Measurements from ENCODE around the gene ZMYM4. TPM values are rescaled to one million over a fixed set of nuclear protein-coding genes. Genes with fewer than 3 reads are reported as not detected.

Gene ZMYM4
- total RNA-seq, 1 experiment from 2014 or later = 60.3 TPM

GRCh38 chr1:35369922-35370671, 101.6 kb downstream of the ZMYM4 start:
- CTCF ChIA-PET = interaction anchor here (0.8 to 1.1 kb wide), 3 partner anchors 9 to 174 kb away, joined by 3 to 4 read pairs (median 3); no protein-coding TSS in a partner anchor
- H3K9me3 Mint-ChIP-seq = no peaks in the 10 kb centered on the region
- H3K27me3 Mint-ChIP-seq (ENCODE audit: low read depth) = no peaks in the 10 kb centered on the region
- TF ChIP-seq ZNF425 (CRISPR knock-in tag; conservative IDR thresholded peaks at IDR 0.05) = no peak
- TF ChIP-seq OVOL2 (CRISPR knock-in tag; IDR thresholded peaks at IDR 0.05; ENCODE audit: borderline replicate concordance) = no peak
- peak overlapping the region; percentile 53; the same call in 1 of the 2 replicates for H3K27ac Mint-ChIP-seq
- H3K4me1 Mint-ChIP-seq = peaks cover 5% of the 10 kb centered on the region; the same call in 1 of the 2 replicates
- ATAC-seq (peak; percentile 32; the same call in 1 of the 2 replicates), DNase-seq (ENCODE audit: low spot score) (no peak)
- POLR2A ChIA-PET = interaction anchor here (0.6 kb wide), 4 partner anchors 10 to 1379 kb away, joined by 4 to 5 read pairs (median 4); no protein-coding TSS in a partner anchor
- no peak overlapping the region for H3K4me3 Mint-ChIP-seq
- peaks cover 14% of the 10 kb centered on the region for H3K36me3 Mint-ChIP-seq

GRCh38 chr1:35371506-35371905, 103.0 kb downstream of the ZMYM4 start:
- POLR2A ChIA-PET = no interaction called here
- Mint-ChIP-seq H3K27me3 (ENCODE audit: low read depth) (no peaks in the 10 kb centered on the region), H3K9me3 (no peaks in the 10 kb centered on the region), H3K36me3 (peaks cover 12% of the 10 kb centered on the region), H3K4me3 (no peak overlapping the region), H3K4me1 (peaks cover 5% of the 10 kb centered on the region; the same call in 1 of the 2 replicates), H3K27ac (no peak overlapping the region)
- no peak for TF ChIP-seq ZNF416 (CRISPR knock-in tag; IDR thresholded peaks at IDR 0.05)
- no peak for TF ChIP-seq IRF2 (CRISPR knock-in tag; IDR thresholded peaks at IDR 0.05; ENCODE audit: borderline replicate concordance, low read depth)
- TF ChIP-seq ZNF121 (CRISPR knock-in tag; IDR thresholded peaks at IDR 0.05) = no peak
- no peak for TF ChIP-seq FOXP1 (CRISPR knock-in tag; IDR thresholded peaks at IDR 0.05; ENCODE audit: borderline replicate concordance)
- DNase-seq (ENCODE audit: low spot score) (no peak), ATAC-seq (no peak)
- CTCF ChIA-PET = no interaction called here

GRCh38 chr1:35377555-35377954, 109.0 kb downstream of the ZMYM4 start:
- Mint-ChIP-seq H3K36me3 (peaks cover 2% of the 10 kb centered on the region; the same call in 1 of the 2 replicates), H3K9me3 (no peaks in the 10 kb centered on the region), H3K27me3 (ENCODE audit: low read depth) (no peaks in the 10 kb centered on the region), H3K4me3 (no peak overlapping the region), H3K27ac (no peak overlapping the region), H3K4me1 (peaks cover 6% of the 10 kb centered on the region)
- ChIA-PET CTCF (no interaction called here), POLR2A (no interaction called here)
- ATAC-seq = no peak
- TF ChIP-seq JUN (CRISPR knock-in tag; IDR thresholded peaks at IDR 0.05) (no peak), ZNF416 (CRISPR knock-in tag; IDR thresholded peaks at IDR 0.05) (no peak)
- no peak for DNase-seq (ENCODE audit: low spot score)

- POLR2A ChIA-PET = no interaction called here
- DNase-seq (ENCODE audit: low spot score) = no peak
- TF ChIP-seq OVOL2 (CRISPR knock-in tag; IDR thresholded peaks at IDR 0.05; ENCODE audit: borderline replicate concordance) (no peak), HMGA2 (CRISPR knock-in tag; IDR thresholded peaks at IDR 0.05) (no peak), ZNF281 (CRISPR knock-in tag; IDR thresholded peaks at IDR 0.05) (no peak), NFE2L1 (CRISPR knock-in tag; IDR thresholded peaks at IDR 0.05) (no peak), FOXP4 (CRISPR knock-in tag; IDR thresholded peaks at IDR 0.05) (no peak), MLX (CRISPR knock-in tag; IDR thresholded peaks at IDR 0.05) (no peak), RORB (CRISPR knock-in tag; IDR thresholded peaks at IDR 0.05) (no peak), ZNF232 (CRISPR knock-in tag; IDR thresholded peaks at IDR 0.05) (no peak), NFYB (CRISPR knock-in tag; conservative IDR thresholded peaks at IDR 0.05; ENCODE audit: low read depth) (no peak), ATF2 (CRISPR knock-in tag; IDR thresholded peaks at IDR 0.05; ENCODE audit: borderline replicate concordance, low read depth) (no peak), MAX (CRISPR knock-in tag; IDR thresholded peaks at IDR 0.05) (no peak)
- no peaks in the 10 kb centered on the region for H3K27me3 Mint-ChIP-seq (ENCODE audit: low read depth)
- no peak overlapping the region for H3K4me3 Mint-ChIP-seq
- peaks cover 4% of the 10 kb centered on the region for H3K36me3 Mint-ChIP-seq
- peak overlapping the region; percentile 58 for H3K27ac Mint-ChIP-seq
- CTCF ChIA-PET = interaction anchor here (1.3 kb wide), 1 partner anchor 9 kb away, joined by 3 read pairs; no protein-coding TSS in a partner anchor
- H3K9me3 Mint-ChIP-seq = no peaks in the 10 kb centered on the region
- peaks cover 14% of the 10 kb centered on the region for H3K4me1 Mint-ChIP-seq
- ATAC-seq = no peak
Observed at GRCh38 chr1:35379317-35380000, 111.0 kb downstream of the ZMYM4 start.

Data from WTC11 (cell line).